ENCODE measurements around the gene MPZL1. TPM values are rescaled to one million over a fixed set of nuclear protein-coding genes. Genes with fewer than 3 reads are reported as not detected.

The MPZL1 gene
- total RNA-seq, 2 experiments from 2014 or later: 1.2 to 1.5 TPM

DNA sequence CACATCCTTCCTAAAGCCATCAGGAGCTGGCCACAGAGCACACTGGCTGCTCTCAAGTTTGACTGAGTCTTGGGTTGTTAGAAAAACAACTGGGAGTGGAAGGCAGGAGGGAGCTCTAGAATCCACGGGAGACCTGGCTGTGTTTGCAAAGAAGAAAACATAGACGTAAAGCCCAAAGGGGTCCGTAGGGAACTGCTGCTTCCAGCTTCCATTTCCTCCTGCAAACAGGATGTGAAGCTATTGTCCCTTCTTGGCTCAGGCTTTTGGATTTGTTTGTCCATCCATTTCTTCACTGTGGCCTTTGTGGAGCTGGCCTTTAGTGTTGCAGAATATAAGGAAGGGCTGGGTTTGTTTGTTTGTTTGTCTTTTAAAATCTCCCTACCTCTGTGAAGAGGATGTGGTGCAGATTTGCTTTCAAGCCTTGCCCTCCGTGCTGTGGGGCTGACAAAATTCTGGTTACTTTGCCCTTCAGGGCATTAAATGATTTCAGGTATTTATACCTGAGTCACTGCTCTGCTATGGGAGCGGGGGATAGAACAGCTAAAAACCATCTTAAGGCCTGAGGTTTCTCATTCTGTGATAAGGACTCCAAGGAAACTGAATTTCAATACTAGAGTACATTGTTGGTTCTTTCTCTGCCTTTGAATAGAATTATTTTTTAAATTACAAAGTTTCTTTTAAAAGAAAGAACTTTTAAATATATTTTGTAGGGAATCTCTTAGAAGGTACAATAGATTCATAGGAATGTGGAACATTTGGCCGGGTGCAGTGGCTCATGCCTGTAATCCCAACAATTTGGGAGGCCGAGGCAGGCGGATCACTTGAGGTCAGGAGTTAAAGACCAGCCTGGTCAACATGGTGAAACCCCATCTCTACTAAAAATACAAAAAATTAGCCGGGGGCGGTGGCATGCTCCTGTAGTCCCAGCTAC, 74.3 kb downstream of the MPZL1 start:
- CTCF ChIA-PET: interaction anchor here (0.6 kb wide), 1 partner anchor 571 kb away, joined by 4 read pairs; no protein-coding TSS in a partner anchor
- DNase-seq (no peak), ATAC-seq (ENCODE audit: poor library complexity) (no peak)
- Histone ChIP-seq H3K27me3 (ENCODE audit: control insufficient read depth in 1 of 2, insufficient read depth in 2 of 2, low read length in 2 of 2) (no peaks in the 10 kb centered on the region), H3K36me3 (ENCODE audit: insufficient read depth, low read length) (no peaks in the 10 kb centered on the region), H3K9me3 (ENCODE audit: control insufficient read depth in 1 of 2, insufficient read depth in 1 of 2, low read length in 2 of 2) (no peaks in the 10 kb centered on the region), H3K4me1 (ENCODE audit: insufficient read depth, low read length) (no peaks in the 10 kb centered on the region), H3K27ac (ENCODE audit: low read depth in 1 of 2, low read length in 2 of 2) (no peak overlapping the region), H3K4me3 (ENCODE audit: low read length) (no peak overlapping the region)
- TF ChIP-seq, protein P1, sequence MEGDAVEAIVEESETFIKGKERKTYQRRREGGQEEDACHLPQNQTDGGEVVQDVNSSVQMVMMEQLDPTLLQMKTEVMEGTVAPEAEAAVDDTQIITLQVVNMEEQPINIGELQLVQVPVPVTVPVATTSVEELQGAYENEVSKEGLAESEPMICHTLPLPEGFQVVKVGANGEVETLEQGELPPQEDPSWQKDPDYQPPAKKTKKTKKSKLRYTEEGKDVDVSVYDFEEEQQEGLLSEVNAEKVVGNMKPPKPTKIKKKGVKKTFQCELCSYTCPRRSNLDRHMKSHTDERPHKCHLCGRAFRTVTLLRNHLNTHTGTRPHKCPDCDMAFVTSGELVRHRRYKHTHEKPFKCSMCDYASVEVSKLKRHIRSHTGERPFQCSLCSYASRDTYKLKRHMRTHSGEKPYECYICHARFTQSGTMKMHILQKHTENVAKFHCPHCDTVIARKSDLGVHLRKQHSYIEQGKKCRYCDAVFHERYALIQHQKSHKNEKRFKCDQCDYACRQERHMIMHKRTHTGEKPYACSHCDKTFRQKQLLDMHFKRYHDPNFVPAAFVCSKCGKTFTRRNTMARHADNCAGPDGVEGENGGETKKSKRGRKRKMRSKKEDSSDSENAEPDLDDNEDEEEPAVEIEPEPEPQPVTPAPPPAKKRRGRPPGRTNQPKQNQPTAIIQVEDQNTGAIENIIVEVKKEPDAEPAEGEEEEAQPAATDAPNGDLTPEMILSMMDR (IDR thresholded peaks at IDR 0.05): no peak
- Mint-ChIP-seq H3K27me3 (no peaks in the 10 kb centered on the region), H3K4me3 (no peak overlapping the region), H3K27ac (no peak overlapping the region), H3K9me3 (no peaks in the 10 kb centered on the region), H3K4me1 (ENCODE audit: low read depth) (no peaks in the 10 kb centered on the region), H3K36me3 (ENCODE audit: low read depth) (no peaks in the 10 kb centered on the region)
- intact Hi-C loops (cut with DNase I, micrococcal nuclease): no loop called here
- POLR2A ChIA-PET: no interaction called here

DNA sequence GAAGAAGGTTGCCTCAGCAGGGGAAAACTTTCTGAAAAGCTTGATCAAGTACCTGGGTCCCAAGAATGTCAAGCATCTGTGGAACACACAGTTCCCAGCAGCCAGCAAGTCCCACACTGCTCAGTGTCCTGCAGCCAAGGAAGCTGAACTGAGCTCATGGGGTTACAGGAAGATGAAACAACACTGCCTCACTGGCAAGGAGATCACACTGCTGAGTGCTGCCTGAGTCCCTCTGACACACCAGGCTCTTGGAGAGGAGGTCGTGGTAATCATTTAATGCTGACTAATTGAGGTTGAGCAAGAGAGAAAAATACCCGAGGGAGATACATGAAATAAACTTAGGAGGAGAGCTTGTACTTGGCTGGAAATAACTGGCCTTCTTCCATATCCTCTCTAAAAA, 75.2 kb downstream of the MPZL1 start:
- Histone ChIP-seq H3K27me3 (ENCODE audit: control insufficient read depth in 1 of 2, insufficient read depth in 2 of 2, low read length in 2 of 2) (no peaks in the 10 kb centered on the region), H3K4me1 (ENCODE audit: insufficient read depth, low read length) (no peaks in the 10 kb centered on the region), H3K9me3 (ENCODE audit: control insufficient read depth in 1 of 2, insufficient read depth in 1 of 2, low read length in 2 of 2) (no peaks in the 10 kb centered on the region), H3K27ac (ENCODE audit: low read depth in 1 of 2, low read length in 2 of 2) (no peak overlapping the region), H3K4me3 (ENCODE audit: low read length) (no peak overlapping the region), H3K36me3 (ENCODE audit: insufficient read depth, low read length) (no peaks in the 10 kb centered on the region)
- DNase-seq (peak in 2 of 14 experiments; percentile 31 to 55), ATAC-seq (ENCODE audit: poor library complexity) (no peak)
- H3K36me3 Mint-ChIP-seq (ENCODE audit: low read depth): no peaks in the 10 kb centered on the region
- no peak overlapping the region for H3K27ac Mint-ChIP-seq
- TF ChIP-seq, protein P1 (IDR thresholded peaks at IDR 0.05): no peak
- CTCF ChIA-PET: interaction anchor here (0.6 to 0.7 kb wide), 2 partner anchors 376 to 572 kb away, joined by 4 read pairs; no protein-coding TSS in a partner anchor
- H3K4me1 Mint-ChIP-seq (ENCODE audit: low read depth): peaks cover under 1% of the 10 kb centered on the region
- H3K9me3 Mint-ChIP-seq: no peaks in the 10 kb centered on the region
- H3K4me3 Mint-ChIP-seq: no peak overlapping the region
- intact Hi-C loops (cut with DNase I, micrococcal nuclease): no loop called here
- no peaks in the 10 kb centered on the region for H3K27me3 Mint-ChIP-seq
- POLR2A ChIA-PET: interaction anchor here (0.6 kb wide), 1 partner anchor 804 kb away, joined by 4 read pairs; no protein-coding TSS in a partner anchor

DNA sequence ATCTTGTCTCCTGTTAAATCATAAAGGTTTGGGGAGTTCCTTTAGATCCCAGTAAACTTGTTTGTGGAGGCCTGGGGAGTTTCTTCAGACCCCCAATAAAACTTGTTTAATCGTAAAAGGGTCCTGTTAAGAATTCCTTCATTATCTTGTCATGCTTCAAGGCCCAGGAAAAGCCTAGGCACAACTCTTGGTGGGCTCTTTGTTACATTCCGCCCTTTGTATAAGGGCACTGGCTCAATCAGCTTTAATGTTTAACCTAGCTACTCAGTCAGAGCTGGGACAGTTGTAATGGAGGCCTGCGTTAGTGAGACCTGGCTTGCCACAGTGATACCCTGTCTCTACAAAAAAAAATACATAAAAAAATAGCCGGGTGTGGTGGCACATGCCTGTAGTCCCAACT, 77.2 kb downstream of the MPZL1 start:
- H3K4me1 Mint-ChIP-seq (ENCODE audit: low read depth): peaks cover 13% of the 10 kb centered on the region
- ATAC-seq (ENCODE audit: poor library complexity) (no peak), DNase-seq (no peak)
- Histone ChIP-seq H3K9me3 (ENCODE audit: control insufficient read depth in 1 of 2, insufficient read depth in 1 of 2, low read length in 2 of 2) (no peaks in the 10 kb centered on the region), H3K4me1 (ENCODE audit: insufficient read depth, low read length) (peaks cover 7% of the 10 kb centered on the region), H3K27ac (ENCODE audit: low read depth in 1 of 2, low read length in 2 of 2) (no peak overlapping the region), H3K27me3 (ENCODE audit: control insufficient read depth in 1 of 2, insufficient read depth in 2 of 2, low read length in 2 of 2) (no peaks in the 10 kb centered on the region), H3K4me3 (ENCODE audit: low read length) (no peak overlapping the region), H3K36me3 (ENCODE audit: insufficient read depth, low read length) (no peaks in the 10 kb centered on the region)
- no peaks in the 10 kb centered on the region for H3K36me3 Mint-ChIP-seq (ENCODE audit: low read depth)
- H3K27me3 Mint-ChIP-seq: no peaks in the 10 kb centered on the region
- TF ChIP-seq, protein P1 (IDR thresholded peaks at IDR 0.05): no peak
- no peak overlapping the region for H3K27ac Mint-ChIP-seq
- no peaks in the 10 kb centered on the region for H3K9me3 Mint-ChIP-seq
- ChIA-PET POLR2A (no interaction called here), CTCF (no interaction called here)
- H3K4me3 Mint-ChIP-seq: no peak overlapping the region
- intact Hi-C loops (cut with DNase I, micrococcal nuclease): no loop called here
